Measurements from ENCODE around the gene TSHZ2. TPM values are rescaled to one million over a fixed set of nuclear protein-coding genes. Genes with fewer than 3 reads are reported as not detected.

Gene TSHZ2
- total RNA-seq, 1 experiment from 2014 or later = 0.20 TPM

GRCh38 chr20:53328961-53329360, 356.8 kb downstream of the TSHZ2 start:
- Mint-ChIP-seq H3K4me1 (peaks cover 28% of the 10 kb centered on the region), H3K27me3 (ENCODE audit: low read depth) (no peaks in the 10 kb centered on the region), H3K4me3 (no peak overlapping the region), H3K9me3 (peaks cover 8% of the 10 kb centered on the region; the same call in 1 of the 2 replicates), H3K36me3 (no peaks in the 10 kb centered on the region; the same call in 1 of the 2 replicates), H3K27ac (no peak overlapping the region)
- ChIA-PET CTCF (no interaction called here), POLR2A (no interaction called here)
- DNase-seq (ENCODE audit: low spot score) = no peak
- TF ChIP-seq, protein P1, sequence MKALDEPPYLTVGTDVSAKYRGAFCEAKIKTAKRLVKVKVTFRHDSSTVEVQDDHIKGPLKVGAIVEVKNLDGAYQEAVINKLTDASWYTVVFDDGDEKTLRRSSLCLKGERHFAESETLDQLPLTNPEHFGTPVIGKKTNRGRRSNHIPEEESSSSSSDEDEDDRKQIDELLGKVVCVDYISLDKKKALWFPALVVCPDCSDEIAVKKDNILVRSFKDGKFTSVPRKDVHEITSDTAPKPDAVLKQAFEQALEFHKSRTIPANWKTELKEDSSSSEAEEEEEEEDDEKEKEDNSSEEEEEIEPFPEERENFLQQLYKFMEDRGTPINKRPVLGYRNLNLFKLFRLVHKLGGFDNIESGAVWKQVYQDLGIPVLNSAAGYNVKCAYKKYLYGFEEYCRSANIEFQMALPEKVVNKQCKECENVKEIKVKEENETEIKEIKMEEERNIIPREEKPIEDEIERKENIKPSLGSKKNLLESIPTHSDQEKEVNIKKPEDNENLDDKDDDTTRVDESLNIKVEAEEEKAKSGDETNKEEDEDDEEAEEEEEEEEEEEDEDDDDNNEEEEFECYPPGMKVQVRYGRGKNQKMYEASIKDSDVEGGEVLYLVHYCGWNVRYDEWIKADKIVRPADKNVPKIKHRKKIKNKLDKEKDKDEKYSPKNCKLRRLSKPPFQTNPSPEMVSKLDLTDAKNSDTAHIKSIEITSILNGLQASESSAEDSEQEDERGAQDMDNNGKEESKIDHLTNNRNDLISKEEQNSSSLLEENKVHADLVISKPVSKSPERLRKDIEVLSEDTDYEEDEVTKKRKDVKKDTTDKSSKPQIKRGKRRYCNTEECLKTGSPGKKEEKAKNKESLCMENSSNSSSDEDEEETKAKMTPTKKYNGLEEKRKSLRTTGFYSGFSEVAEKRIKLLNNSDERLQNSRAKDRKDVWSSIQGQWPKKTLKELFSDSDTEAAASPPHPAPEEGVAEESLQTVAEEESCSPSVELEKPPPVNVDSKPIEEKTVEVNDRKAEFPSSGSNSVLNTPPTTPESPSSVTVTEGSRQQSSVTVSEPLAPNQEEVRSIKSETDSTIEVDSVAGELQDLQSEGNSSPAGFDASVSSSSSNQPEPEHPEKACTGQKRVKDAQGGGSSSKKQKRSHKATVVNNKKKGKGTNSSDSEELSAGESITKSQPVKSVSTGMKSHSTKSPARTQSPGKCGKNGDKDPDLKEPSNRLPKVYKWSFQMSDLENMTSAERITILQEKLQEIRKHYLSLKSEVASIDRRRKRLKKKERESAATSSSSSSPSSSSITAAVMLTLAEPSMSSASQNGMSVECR (CRISPR knock-in tag; IDR thresholded peaks at IDR 0.05; ENCODE audit: borderline replicate concordance) = no peak
- no peak for TF ChIP-seq ZNF396 (CRISPR knock-in tag; IDR thresholded peaks at IDR 0.05; ENCODE audit: borderline replicate concordance)
- TF ChIP-seq ATF1 (CRISPR knock-in tag; IDR thresholded peaks at IDR 0.05) = no peak
- TF ChIP-seq TCF7 (CRISPR knock-in tag; IDR thresholded peaks at IDR 0.05; ENCODE audit: low read depth) = no peak
- TF ChIP-seq ZNF219 (CRISPR knock-in tag; IDR thresholded peaks at IDR 0.05; ENCODE audit: borderline replicate concordance) = no peak
- no peak for ATAC-seq

DNA sequence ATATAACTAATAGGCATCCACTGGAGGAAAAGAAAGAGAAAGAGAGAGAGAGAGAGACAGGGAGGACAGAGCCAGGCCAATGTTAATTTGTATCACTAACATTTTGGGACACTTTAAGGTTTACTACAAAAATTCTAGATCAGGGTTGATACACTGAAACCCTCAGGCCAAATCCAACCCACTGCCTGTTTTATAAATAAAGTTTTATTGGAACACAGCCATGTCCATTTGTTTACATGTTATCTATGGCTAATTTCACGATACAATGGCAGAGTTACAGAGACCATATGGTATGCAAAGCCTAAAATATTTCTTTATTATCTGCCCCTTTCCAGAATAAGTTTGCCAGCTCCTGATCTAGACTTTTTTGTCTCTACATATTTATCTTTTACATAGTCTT, 357.6 kb downstream of the TSHZ2 start:
- peaks cover 28% of the 10 kb centered on the region for H3K4me1 Mint-ChIP-seq
- no peaks in the 10 kb centered on the region for H3K27me3 Mint-ChIP-seq (ENCODE audit: low read depth)
- ATAC-seq = no peak
- H3K9me3 Mint-ChIP-seq = peaks cover 8% of the 10 kb centered on the region; the same call in 1 of the 2 replicates
- H3K27ac Mint-ChIP-seq = no peak overlapping the region
- no peaks in the 10 kb centered on the region; the same call in 1 of the 2 replicates for H3K36me3 Mint-ChIP-seq
- CTCF ChIA-PET = no interaction called here
- POLR2A ChIA-PET = no interaction called here
- DNase-seq (ENCODE audit: low spot score) = no peak
- no peak overlapping the region for H3K4me3 Mint-ChIP-seq
- TF ChIP-seq EMX1 (CRISPR knock-in tag; IDR thresholded peaks at IDR 0.05) (no peak), AFF4 (CRISPR knock-in tag; IDR thresholded peaks at IDR 0.05; ENCODE audit: borderline replicate concordance) (no peak), CREM (CRISPR knock-in tag; IDR thresholded peaks at IDR 0.05) (no peak), ETV6 (CRISPR knock-in tag; IDR thresholded peaks at IDR 0.05) (no peak)
- TF ChIP-seq, protein P2, sequence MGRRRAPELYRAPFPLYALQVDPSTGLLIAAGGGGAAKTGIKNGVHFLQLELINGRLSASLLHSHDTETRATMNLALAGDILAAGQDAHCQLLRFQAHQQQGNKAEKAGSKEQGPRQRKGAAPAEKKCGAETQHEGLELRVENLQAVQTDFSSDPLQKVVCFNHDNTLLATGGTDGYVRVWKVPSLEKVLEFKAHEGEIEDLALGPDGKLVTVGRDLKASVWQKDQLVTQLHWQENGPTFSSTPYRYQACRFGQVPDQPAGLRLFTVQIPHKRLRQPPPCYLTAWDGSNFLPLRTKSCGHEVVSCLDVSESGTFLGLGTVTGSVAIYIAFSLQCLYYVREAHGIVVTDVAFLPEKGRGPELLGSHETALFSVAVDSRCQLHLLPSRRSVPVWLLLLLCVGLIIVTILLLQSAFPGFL (CRISPR knock-in tag; IDR thresholded peaks at IDR 0.05; ENCODE audit: borderline replicate concordance) = no peak

DNA sequence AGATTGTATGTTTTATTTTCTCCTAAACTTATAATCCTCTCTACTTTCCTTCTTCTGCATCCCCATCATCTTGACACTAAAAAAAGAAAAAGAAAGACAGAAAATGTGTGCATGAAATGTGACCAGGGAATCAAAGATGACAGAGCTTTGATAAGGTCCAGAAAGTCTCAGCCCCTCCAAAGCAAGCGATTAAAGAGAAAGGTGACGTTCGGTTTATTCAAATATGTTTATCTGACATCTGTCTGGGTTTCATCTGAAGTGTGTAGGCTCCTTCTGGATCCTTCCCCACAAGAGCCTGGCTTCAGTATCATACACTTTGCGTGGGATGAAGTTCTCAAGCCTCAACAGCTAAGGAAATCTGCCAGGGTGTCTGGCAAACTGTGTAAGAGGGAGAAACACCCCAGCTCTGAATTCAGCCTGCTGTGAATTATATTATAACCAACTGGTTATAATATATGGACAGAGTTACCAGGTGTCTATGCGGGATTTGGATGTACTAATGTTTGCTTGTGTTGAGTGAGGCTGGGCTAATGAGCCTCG, 358.5 kb downstream of the TSHZ2 start:
- Mint-ChIP-seq H3K27me3 (ENCODE audit: low read depth) (no peaks in the 10 kb centered on the region), H3K9me3 (0 out of 2 replicates have a peak, but pooled peaks cover 3% of the 10 kb centered on the region), H3K27ac (no peak overlapping the region), H3K4me1 (peaks cover 28% of the 10 kb centered on the region), H3K36me3 (no peaks in the 10 kb centered on the region; the same call in 1 of the 2 replicates), H3K4me3 (no peak overlapping the region)
- CTCF ChIA-PET = interaction anchor here (1.5 kb wide), 1 partner anchor 15 kb away, joined by 3 read pairs; no protein-coding TSS in a partner anchor
- DNase-seq (ENCODE audit: low spot score) = no peak
- POLR2A ChIA-PET = no interaction called here
- ATAC-seq = no peak
- no peak for TF ChIP-seq ZNF532 (CRISPR knock-in tag; IDR thresholded peaks at IDR 0.05; ENCODE audit: borderline replicate concordance)
- TF ChIP-seq ZNF671 (CRISPR knock-in tag; IDR thresholded peaks at IDR 0.05) = no peak
- TF ChIP-seq FOXK1 (CRISPR knock-in tag; IDR thresholded peaks at IDR 0.05) = no peak
- no peak for TF ChIP-seq TEAD4 (CRISPR knock-in tag; IDR thresholded peaks at IDR 0.05)
- TF ChIP-seq CTCF (IDR thresholded peaks at IDR 0.05) = no peak
- TF ChIP-seq ETV6 (CRISPR knock-in tag; IDR thresholded peaks at IDR 0.05) = no peak
- TF ChIP-seq CREM (CRISPR knock-in tag; IDR thresholded peaks at IDR 0.05) = no peak

Data from WTC11 (cell line).